GM23248 (cell line): Measurements from ENCODE around the gene NEGR1. TPM values are rescaled to one million over a fixed set of nuclear protein-coding genes. Genes with fewer than 3 reads are reported as not detected.
A peak's percentile ranks its signal among the peaks of the same experiment; 100 is the strongest.

Experiments used
- DNase-seq: peaks from one replicate; pipeline ENCODE4 v3.0.0-alpha.2; 2015
- H2AFZ ChIP-seq: fragments of 200-600 bp; sonication (generic); 2 replicates; pipeline ENCODE4 v1.6.1; 2016; ENCODE audit warnings: antibody characterized with exemption
- H3F3A ChIP-seq: fragments of 200-600 bp; sonication (generic); 2 replicates; pipeline ENCODE4 v1.6.1; 2016; ENCODE audit warnings: mild to moderate bottlenecking, antibody characterized with exemption, mixed run types; ENCODE audit not compliant: insufficient read depth
- H3K27ac ChIP-seq: fragments of 200-600 bp; sonication (generic); 2 replicates; pipeline ENCODE4 v1.5.1; 2016; ENCODE audit warnings: mild to moderate bottlenecking
- H3K27me3 ChIP-seq: fragments of 200-600 bp; sonication (generic); replicated peaks from 2 replicates; pipeline ENCODE4 v1.6.1; 2016; ENCODE audit warnings: mild to moderate bottlenecking; ENCODE audit not compliant: insufficient read depth
- H3K36me3 ChIP-seq: fragments of 200-600 bp; sonication (generic); 2 replicates; pipeline ENCODE4 v1.6.1; 2016; ENCODE audit warnings: low read depth, mild to moderate bottlenecking
- H3K4me1 ChIP-seq: fragments of 200-600 bp; sonication (generic); 2 replicates; pipeline ENCODE4 v1.6.1; 2016; ENCODE audit warnings: mild to moderate bottlenecking; ENCODE audit not compliant: insufficient read depth
- H3K4me2 ChIP-seq: fragments of 200-600 bp; sonication (generic); one replicate; pipeline ENCODE4 v1.6.1; 2016; ENCODE audit warnings: mild to moderate bottlenecking; ENCODE audit not compliant: unreplicated experiment
- H3K4me3 ChIP-seq: fragments of 200-600 bp; sonication (generic); 2 replicates; pipeline ENCODE4 v1.5.1; 2016; ENCODE audit warnings: mild to moderate bottlenecking
- H3K79me2 ChIP-seq: fragments of 200-600 bp; sonication (generic); 2 replicates; pipeline ENCODE4 v1.6.1; 2016; ENCODE audit warnings: mild to moderate bottlenecking; ENCODE audit not compliant: insufficient read depth
- H3K9ac ChIP-seq: fragments of 200-600 bp; sonication (generic); 2 replicates; pipeline ENCODE4 v1.6.1; 2016; ENCODE audit warnings: mild to moderate bottlenecking
- H3K9me2 ChIP-seq: fragments of 200-600 bp; sonication (generic); 2 replicates; pipeline ENCODE4 v1.6.1; 2016; ENCODE audit warnings: mixed run types, mild to moderate bottlenecking, moderate library complexity; ENCODE audit not compliant: insufficient read depth
- H3K9me3 ChIP-seq: fragments of 200-600 bp; sonication (generic); one replicate; pipeline ENCODE4 v1.6.1; 2017; ENCODE audit warnings: low read depth
- H4K20me1 ChIP-seq: fragments of 200-600 bp; sonication (generic); 2 replicates; pipeline ENCODE4 v1.6.0; 2016; ENCODE audit not compliant: insufficient read depth
- EZH2 ChIP-seq: fragments of 200-600 bp; sonication (generic); IDR thresholded peaks from 2 replicates; pipeline ENCODE4 v1.6.1; 2018; ENCODE audit warnings: antibody characterized with exemption, mild to moderate bottlenecking; ENCODE audit not compliant: insufficient read depth, poor library complexity, severe bottlenecking
- EZH2phosphoT487 ChIP-seq: fragments of 200-600 bp; sonication (generic); IDR thresholded peaks from 2 replicates; pipeline ENCODE4 v1.6.1; 2018; ENCODE audit warnings: antibody characterized with exemption, moderate library complexity, mild to moderate bottlenecking, low read depth; ENCODE audit not compliant: insufficient read depth
- WGBS, 2 experiments: methylation state at CpG; one replicate each; pipeline ENCODE4 v1.1.6; 2015 to 2017; ENCODE audit warnings: low lambda C conversion rate in 2 of 2, low coverage in 1 of 2; ENCODE audit errors: missing lambda C conversion rate in 2 of 2; 5-methylcytosine and 5-hydroxymethylcytosine counted together
- in situ Hi-C: fragments of 300-500 bp; cut with MboI; formaldehyde crosslinking; loops from 2 replicates; pipeline ENCODE4 v1.15.0; 2020
- polyA plus RNA-seq: library from polyadenylated mRNA; unstranded; fragments of >200 nt; fragmentation: Nextera tagmentation; extraction: Ambion mirVana; gene quantifications from 2 replicates; pipeline ENCODE4 v1.2.1, GENCODE V29; 2016
- total RNA-seq: library from RNA; depleted of rRNA; stranded (reverse); fragments of >200 nt; shearing (Covaris generic); gene quantifications from 2 replicates; pipeline ENCODE4 v1.2.3, GENCODE V29; 2014

Gene NEGR1
- total and polyA plus RNA-seq, 2 experiments from 2014 or later = 14.3 to 15.7 TPM

DNA sequence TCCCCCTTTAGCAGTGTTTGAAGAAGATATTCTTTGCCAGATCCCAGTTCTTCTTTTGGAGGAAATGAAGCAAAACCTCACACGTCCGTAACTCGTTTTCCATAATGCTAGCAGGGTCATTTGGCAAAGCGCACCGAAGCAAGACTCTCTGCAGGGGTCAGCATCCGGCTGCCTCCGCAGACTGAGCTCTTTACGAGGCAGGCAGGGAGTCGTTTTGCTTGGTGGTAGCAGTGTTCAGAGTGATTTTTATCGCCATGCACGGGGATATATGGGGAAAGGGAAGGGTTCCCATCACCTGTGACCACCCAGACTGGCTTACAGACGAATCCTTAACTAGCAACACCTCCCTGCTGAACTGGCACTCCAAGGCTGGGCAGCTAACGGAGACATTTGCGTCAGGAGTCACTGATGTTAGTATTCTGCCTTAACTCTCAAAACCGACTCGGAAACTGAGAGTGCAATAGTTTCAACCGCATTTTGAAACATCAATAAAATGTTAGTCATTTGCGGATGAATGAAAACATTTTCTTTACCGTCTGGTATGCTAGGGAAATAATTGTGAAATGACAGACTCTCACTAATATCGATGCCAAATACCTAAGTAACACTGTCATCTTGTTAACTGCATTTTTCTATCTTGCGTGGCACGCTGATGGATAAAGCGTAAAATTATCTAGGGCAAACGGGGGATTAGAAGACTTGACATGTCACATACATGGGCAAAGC lies 2.2 kb upstream of the NEGR1 start:
- Histone ChIP-seq H3K4me1 (peaks cover 28% of the 10 kb centered on the region), H4K20me1 (no peaks in the 10 kb centered on the region)

DNA sequence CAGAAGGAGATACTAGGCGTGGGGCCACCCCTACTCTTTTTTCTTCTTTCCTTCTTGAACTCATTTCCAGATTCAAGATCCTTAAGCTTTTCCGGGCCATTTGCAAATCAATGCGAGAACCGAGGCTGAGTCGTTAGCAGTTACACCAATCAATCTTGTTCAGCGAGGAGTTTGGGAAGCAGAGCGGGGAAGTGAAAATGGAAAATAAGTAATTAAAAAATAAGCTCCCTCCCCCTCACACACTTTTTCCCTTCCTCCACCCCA lies 1.7 kb upstream of the NEGR1 start:
- Histone ChIP-seq H3K79me2 (peaks cover 16% of the 10 kb centered on the region), H3K27me3 (no peaks in the 10 kb centered on the region), H3F3A (peaks cover 38% of the 10 kb centered on the region), H3K4me1 (peaks cover 33% of the 10 kb centered on the region), H3K4me3 (peak overlapping the region; percentile 96), H3K9me2 (no peaks in the 10 kb centered on the region), H3K4me2 (peak overlapping the region; percentile 95), H3K9me3 (no peaks in the 10 kb centered on the region), H3K9ac (peak overlapping the region; percentile 98), H2AFZ (peak overlapping the region; percentile 99), H3K36me3 (no peaks in the 10 kb centered on the region), H3K27ac (peak overlapping the region; percentile 99), H4K20me1 (no peaks in the 10 kb centered on the region)
- WGBS, 2 experiments = 0% methylated on average over 5 to 7 of the region's 7 CpGs
- DNase-seq = no peak
- TF ChIP-seq EZH2phosphoT487 (no peak), EZH2 (no peak)
- in situ Hi-C loops = no loop called here

More for the DNA sequence above, 2.2 kb upstream of the NEGR1 start:
- H3K27me3 ChIP-seq = no peaks in the 10 kb centered on the region
- WGBS, 2 experiments = 0 to 2% methylated on average over 24 of the region's 24 CpGs
- peak overlapping the region; percentile 99 for H3K27ac ChIP-seq
- peak overlapping the region; percentile 96 for H3K4me3 ChIP-seq
- H3K79me2 ChIP-seq = peaks cover 11% of the 10 kb centered on the region
- peaks cover 38% of the 10 kb centered on the region for H3F3A ChIP-seq
- no peaks in the 10 kb centered on the region for H3K36me3 ChIP-seq
- no peaks in the 10 kb centered on the region for H3K9me3 ChIP-seq
- TF ChIP-seq EZH2 (no peak), EZH2phosphoT487 (peak; percentile 85)
- H2AFZ ChIP-seq = peak overlapping the region; percentile 99
- H3K9me2 ChIP-seq = no peaks in the 10 kb centered on the region
- peak overlapping the region; percentile 95 for H3K4me2 ChIP-seq
- peak; percentile 94 for DNase-seq
- in situ Hi-C loops = no loop called here
- peak overlapping the region; percentile 98 for H3K9ac ChIP-seq

DNA sequence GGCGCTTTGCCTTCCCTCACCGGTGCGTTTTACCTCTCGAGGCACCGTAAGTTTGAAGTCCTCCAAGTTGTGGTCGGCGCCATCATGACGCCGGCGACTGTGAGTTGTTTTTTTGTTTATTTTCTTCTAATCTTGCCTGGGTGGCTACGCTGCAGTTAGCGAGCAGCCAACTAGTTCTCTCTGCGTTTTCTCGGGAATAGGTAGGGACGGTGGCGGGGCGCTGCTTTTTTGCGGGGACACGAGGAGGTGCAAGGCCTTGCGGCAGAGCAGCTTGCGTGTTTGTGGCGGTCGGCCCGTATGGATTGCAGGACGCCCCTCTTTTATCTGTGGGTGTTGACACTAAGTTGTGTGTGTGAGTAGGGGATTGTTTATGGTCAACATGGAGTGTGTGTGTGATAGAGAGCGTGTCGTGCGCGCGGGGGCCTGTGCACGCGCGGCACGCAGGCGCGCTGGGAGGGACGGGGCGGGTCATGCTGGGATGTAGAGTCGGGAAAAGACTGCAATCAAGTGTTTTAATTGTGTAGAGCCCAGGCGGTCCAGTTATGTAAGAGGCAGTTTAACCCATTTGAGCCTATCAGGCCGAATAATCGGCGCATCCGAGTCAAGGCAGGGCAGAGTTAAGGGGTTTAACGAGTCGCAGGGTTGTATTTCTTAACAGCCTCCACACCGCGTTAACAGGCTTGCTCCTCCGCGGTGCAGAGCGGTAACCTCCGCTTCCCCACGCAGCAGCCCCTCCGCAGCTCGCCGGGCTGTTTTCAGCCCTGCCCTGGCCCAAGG lies 1.2 kb upstream of the NEGR1 start:
- Histone ChIP-seq H3K79me2 (peaks cover 21% of the 10 kb centered on the region), H3K27ac (peak overlapping the region; percentile 99), H3K9me3 (no peaks in the 10 kb centered on the region), H3K9ac (peak overlapping the region; percentile 98), H2AFZ (peak overlapping the region; percentile 99), H3F3A (peaks cover 38% of the 10 kb centered on the region), H4K20me1 (no peaks in the 10 kb centered on the region), H3K9me2 (no peaks in the 10 kb centered on the region), H3K27me3 (no peaks in the 10 kb centered on the region), H3K4me1 (peaks cover 38% of the 10 kb centered on the region), H3K4me2 (peak overlapping the region; percentile 95), H3K36me3 (no peaks in the 10 kb centered on the region), H3K4me3 (peak overlapping the region; percentile 96)
- TF ChIP-seq EZH2 = no peak
- no peak for TF ChIP-seq EZH2phosphoT487
- in situ Hi-C loops = no loop called here
- peak; percentile 89 for DNase-seq
- WGBS, 2 experiments = 1% methylated on average over 51 to 56 of the region's 56 CpGs

DNA sequence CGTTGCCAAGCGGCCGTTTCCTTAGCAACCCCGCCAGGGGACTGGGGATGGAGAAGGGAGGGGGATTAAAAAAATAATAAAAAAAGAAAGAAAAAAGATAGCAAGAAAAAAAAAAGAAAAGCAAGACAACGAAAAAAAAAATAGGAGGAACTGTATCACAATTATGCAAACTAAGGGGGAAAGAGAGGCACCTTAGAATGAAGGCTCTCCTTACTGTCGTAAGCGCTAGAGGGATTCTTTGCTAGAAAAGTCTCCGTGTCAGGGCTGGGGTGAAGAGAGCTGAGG lies 625 bp upstream of the NEGR1 start:
- in situ Hi-C loops = no loop called here
- H3F3A ChIP-seq = peaks cover 38% of the 10 kb centered on the region
- TF ChIP-seq EZH2 = no peak
- no peak for TF ChIP-seq EZH2phosphoT487
- peaks cover 39% of the 10 kb centered on the region for H3K4me1 ChIP-seq
- peak overlapping the region; percentile 98 for H3K9ac ChIP-seq
- H3K4me2 ChIP-seq = peak overlapping the region; percentile 95
- H3K9me2 ChIP-seq = no peaks in the 10 kb centered on the region
- no peaks in the 10 kb centered on the region for H4K20me1 ChIP-seq
- H3K36me3 ChIP-seq = no peaks in the 10 kb centered on the region
- WGBS, 2 experiments = 0 to 1% methylated on average over 3 to 8 of the region's 8 CpGs
- no peaks in the 10 kb centered on the region for H3K27me3 ChIP-seq
- H2AFZ ChIP-seq = peak overlapping the region; percentile 99
- peaks cover 26% of the 10 kb centered on the region for H3K79me2 ChIP-seq
- H3K27ac ChIP-seq = peak overlapping the region; percentile 99
- peak overlapping the region; percentile 96 for H3K4me3 ChIP-seq
- no peaks in the 10 kb centered on the region for H3K9me3 ChIP-seq
- DNase-seq = no peak
